ENCODE results near the gene KIRREL3.

KIRREL3 gene

DNA sequence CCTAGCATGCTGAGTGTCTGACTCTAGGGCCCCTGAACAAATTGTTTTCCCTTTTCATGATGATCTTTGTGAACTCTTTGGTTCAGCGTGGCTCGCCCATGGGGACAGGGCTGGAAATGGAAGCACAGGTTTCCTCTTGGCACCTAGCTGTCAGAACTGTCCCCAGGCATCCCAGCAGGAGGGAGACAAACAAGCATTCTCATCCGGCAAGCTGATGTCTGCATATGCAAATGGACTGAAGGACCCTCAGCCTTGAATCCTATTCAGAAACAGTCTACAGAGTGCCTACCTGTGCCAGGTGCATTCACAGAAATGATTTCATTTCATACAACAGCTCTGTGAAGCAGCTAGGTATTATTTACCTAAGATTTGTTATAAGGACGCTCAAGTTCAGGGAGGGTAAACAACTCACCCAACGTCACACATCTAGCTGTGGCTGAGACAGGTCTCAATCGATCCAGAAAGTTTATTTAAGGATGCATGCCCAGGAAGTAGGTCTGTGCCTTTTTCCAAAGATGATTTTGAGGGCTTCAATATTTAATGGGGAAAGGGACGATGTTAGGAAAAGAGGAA, 176.4 kb downstream of the KIRREL3 start:
- peaks cover 16% of the 10 kb centered on the region for H3K9me3 ChIP-seq (ENCODE audit: insufficient read depth, low read length)
- TF ChIP-seq SUZ12 (IDR thresholded peaks at IDR 0.05; ENCODE audit: extremely low read depth, insufficient read depth, insufficient read length) (no peak), YY1 (IDR thresholded peaks at IDR 0.05; ENCODE audit: insufficient read depth, insufficient read length) (no peak), ZNF274 (IDR thresholded peaks at IDR 0.05; ENCODE audit: low read depth, low read length) (no peak)
- peaks cover 3% of the 10 kb centered on the region for H3K27me3 ChIP-seq (ENCODE audit: insufficient read depth, insufficient read length)
- H3K9ac ChIP-seq (ENCODE audit: insufficient read length, low read depth), result no peak overlapping the region
- no peaks in the 10 kb centered on the region for H3K4me1 ChIP-seq (ENCODE audit: insufficient read depth, insufficient read length)
- no peaks in the 10 kb centered on the region for H3K36me3 ChIP-seq (ENCODE audit: insufficient read depth, insufficient read length, low read length)
- DNase-seq (ENCODE audit: low read depth, low spot score), result no peak
- no peak overlapping the region for H3K4me3 ChIP-seq (ENCODE audit: insufficient read length, low read depth)

DNA sequence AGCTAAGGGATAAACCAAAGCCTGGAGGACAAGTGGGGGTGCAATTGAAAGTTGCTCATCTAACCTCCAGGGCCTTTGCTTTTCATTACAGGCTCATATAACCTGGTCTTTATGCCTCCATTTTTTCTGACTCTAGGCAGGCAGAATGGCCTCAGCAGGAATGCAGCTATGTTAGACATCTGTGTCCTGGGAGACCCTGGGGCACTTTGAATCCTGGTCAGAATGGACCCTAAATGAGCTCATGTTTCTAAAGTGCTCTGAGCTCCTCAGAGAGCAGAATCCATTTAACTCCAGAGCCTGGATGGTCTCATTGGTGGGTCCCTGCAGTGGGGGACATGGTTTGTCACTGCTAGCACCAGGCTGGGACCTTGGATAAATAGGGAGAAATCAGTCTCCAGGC, 177.3 kb downstream of the KIRREL3 start:
- TF ChIP-seq SUZ12 (IDR thresholded peaks at IDR 0.05; ENCODE audit: extremely low read depth, insufficient read depth, insufficient read length) (no peak), ZNF274 (IDR thresholded peaks at IDR 0.05; ENCODE audit: low read depth, low read length) (no peak), YY1 (IDR thresholded peaks at IDR 0.05; ENCODE audit: insufficient read depth, insufficient read length) (no peak)
- Histone ChIP-seq H3K4me3 (ENCODE audit: insufficient read length, low read depth) (no peak overlapping the region), H3K4me1 (ENCODE audit: insufficient read depth, insufficient read length) (no peaks in the 10 kb centered on the region), H3K9me3 (ENCODE audit: insufficient read depth, low read length) (peaks cover 16% of the 10 kb centered on the region), H3K9ac (ENCODE audit: insufficient read length, low read depth) (no peak overlapping the region), H3K36me3 (ENCODE audit: insufficient read depth, insufficient read length, low read length) (no peaks in the 10 kb centered on the region), H3K27me3 (ENCODE audit: insufficient read depth, insufficient read length) (peaks cover 6% of the 10 kb centered on the region)
- no peak for DNase-seq (ENCODE audit: low read depth, low spot score)

DNA sequence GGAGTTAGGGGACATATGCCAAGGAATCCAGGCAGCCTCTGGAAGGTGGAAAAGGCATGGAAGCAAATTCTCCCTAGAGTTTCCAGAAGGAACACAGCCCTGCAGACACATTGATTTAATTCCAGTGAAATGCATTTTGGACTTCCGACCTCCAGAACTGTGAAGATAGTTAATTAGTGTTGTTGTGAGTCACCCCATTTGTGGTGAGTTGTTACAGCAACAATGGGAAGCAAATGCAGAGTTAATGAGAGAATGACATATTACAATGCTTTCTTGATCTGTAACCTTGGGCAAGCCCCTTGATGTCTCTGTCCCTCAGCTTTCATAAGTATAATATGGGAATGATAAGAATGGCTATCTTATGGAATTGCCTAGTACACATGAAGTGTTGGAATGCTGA, 178.7 kb downstream of the KIRREL3 start:
- no peak overlapping the region for H3K9ac ChIP-seq (ENCODE audit: insufficient read length, low read depth)
- no peak for DNase-seq (ENCODE audit: low read depth, low spot score)
- H3K9me3 ChIP-seq (ENCODE audit: insufficient read depth, low read length), result peaks cover 16% of the 10 kb centered on the region
- no peaks in the 10 kb centered on the region for H3K36me3 ChIP-seq (ENCODE audit: insufficient read depth, insufficient read length, low read length)
- H3K4me1 ChIP-seq (ENCODE audit: insufficient read depth, insufficient read length), result peaks cover 3% of the 10 kb centered on the region
- TF ChIP-seq SUZ12 (IDR thresholded peaks at IDR 0.05; ENCODE audit: extremely low read depth, insufficient read depth, insufficient read length) (no peak), YY1 (IDR thresholded peaks at IDR 0.05; ENCODE audit: insufficient read depth, insufficient read length) (no peak), ZNF274 (IDR thresholded peaks at IDR 0.05; ENCODE audit: low read depth, low read length) (no peak)
- H3K27me3 ChIP-seq (ENCODE audit: insufficient read depth, insufficient read length), result peaks cover 14% of the 10 kb centered on the region
- no peak overlapping the region for H3K4me3 ChIP-seq (ENCODE audit: insufficient read length, low read depth)

DNA sequence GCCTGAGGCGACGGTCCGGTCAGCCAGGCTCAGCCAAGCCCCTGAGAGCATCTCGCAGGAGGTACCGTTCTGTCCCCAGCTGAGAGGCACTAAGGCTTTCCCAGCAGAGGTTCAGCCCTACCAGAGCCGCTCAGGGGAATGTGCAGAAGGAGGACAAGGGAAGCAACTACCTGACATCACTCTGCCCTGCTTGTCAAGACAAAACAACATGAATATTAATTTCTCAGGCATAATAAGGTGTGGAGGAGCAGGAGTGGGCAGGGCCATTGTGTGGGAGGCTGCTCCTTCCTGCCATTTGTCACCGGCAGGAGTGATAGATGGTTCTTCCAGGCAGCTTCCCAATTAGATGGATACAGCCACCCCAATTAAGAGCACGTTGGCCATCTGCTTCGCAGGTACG, 181.4 kb downstream of the KIRREL3 start:
- TF ChIP-seq YY1 (IDR thresholded peaks at IDR 0.05; ENCODE audit: insufficient read depth, insufficient read length) (no peak), SUZ12 (IDR thresholded peaks at IDR 0.05; ENCODE audit: extremely low read depth, insufficient read depth, insufficient read length) (no peak), ZNF274 (IDR thresholded peaks at IDR 0.05; ENCODE audit: low read depth, low read length) (no peak)
- H3K27me3 ChIP-seq (ENCODE audit: insufficient read depth, insufficient read length), result peaks cover 14% of the 10 kb centered on the region
- no peak overlapping the region for H3K4me3 ChIP-seq (ENCODE audit: insufficient read length, low read depth)
- H3K4me1 ChIP-seq (ENCODE audit: insufficient read depth, insufficient read length), result peaks cover 3% of the 10 kb centered on the region
- H3K9me3 ChIP-seq (ENCODE audit: insufficient read depth, low read length), result peaks cover 8% of the 10 kb centered on the region; the same call in 1 of the 2 replicates
- no peaks in the 10 kb centered on the region for H3K36me3 ChIP-seq (ENCODE audit: insufficient read depth, insufficient read length, low read length)
- no peak overlapping the region for H3K9ac ChIP-seq (ENCODE audit: insufficient read length, low read depth)
- no peak for DNase-seq (ENCODE audit: low read depth, low spot score)

DNA sequence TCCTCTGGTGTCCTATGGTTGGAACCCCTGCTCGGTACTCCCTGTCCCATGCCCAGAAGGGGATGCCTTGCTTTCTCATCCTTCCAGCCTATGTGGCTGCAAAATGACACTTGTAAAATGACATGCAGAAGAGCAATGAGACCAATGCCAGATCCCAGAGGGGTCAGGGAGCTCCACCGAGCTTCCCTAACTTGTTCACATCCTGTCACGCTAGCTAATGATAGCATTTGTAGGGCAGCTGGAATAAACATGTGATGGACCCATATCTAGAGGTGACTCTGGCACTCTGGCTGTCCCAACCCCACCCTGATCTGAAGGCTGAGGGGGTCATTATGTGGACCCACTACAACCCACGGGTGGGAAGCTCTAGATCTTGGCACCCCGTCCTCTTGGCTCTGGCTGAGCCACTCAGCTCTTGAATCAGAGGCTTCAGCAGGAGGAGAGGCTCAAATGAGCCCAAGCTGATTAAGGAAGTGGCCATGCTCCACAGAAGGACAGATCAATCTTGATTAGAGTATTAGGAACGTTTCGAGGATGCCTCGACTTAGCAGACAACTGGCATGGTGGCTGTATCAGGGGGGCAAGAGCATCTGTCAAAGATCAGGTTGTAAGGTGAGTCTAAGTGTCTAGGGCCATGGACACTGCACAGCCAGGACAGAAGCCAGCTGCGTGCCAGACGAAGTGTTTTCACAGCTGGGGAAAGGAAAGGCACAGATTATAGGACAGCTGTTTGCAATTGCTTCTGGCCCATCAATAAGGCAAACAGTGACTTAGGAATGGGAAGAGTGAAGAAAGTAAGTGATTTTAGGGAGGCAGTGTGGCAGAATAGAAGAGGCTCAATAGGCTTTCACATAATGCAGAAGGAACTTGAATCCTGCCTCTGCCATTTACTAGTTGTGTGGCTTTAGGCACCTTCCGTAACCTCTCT, 182.8 kb downstream of the KIRREL3 start:
- no peaks in the 10 kb centered on the region for H3K36me3 ChIP-seq (ENCODE audit: insufficient read depth, insufficient read length, low read length)
- TF ChIP-seq YY1 (IDR thresholded peaks at IDR 0.05; ENCODE audit: insufficient read depth, insufficient read length), result no peak
- TF ChIP-seq SUZ12 (IDR thresholded peaks at IDR 0.05; ENCODE audit: extremely low read depth, insufficient read depth, insufficient read length), result no peak
- TF ChIP-seq ZNF274 (IDR thresholded peaks at IDR 0.05; ENCODE audit: low read depth, low read length), result no peak
- peaks cover 3% of the 10 kb centered on the region for H3K4me1 ChIP-seq (ENCODE audit: insufficient read depth, insufficient read length)
- peaks cover 6% of the 10 kb centered on the region; the same call in 1 of the 2 replicates for H3K9me3 ChIP-seq (ENCODE audit: insufficient read depth, low read length)
- H3K27me3 ChIP-seq (ENCODE audit: insufficient read depth, insufficient read length), result peaks cover 14% of the 10 kb centered on the region
- no peak for DNase-seq (ENCODE audit: low read depth, low spot score)
- H3K9ac ChIP-seq (ENCODE audit: insufficient read length, low read depth), result no peak overlapping the region
- H3K4me3 ChIP-seq (ENCODE audit: insufficient read length, low read depth), result no peak overlapping the region

DNA sequence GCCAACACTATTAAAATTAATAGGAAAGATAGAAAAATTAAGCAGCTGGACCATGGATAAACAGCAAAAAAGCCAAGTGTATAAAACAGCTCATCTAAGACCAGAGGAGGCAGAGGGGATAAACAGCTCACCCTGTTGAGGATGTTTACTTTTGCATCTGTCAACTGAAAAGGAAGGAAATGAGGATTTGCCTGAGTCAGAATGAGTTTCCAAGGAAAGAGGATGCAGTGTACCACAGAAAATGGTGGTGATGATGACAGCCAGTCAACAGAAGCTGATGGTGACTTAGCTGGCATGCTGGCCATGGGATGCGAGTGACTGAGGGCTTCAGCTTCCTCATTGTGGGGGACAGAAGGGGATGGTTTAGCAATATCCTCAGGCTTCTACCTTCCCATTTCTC, 183.5 kb downstream of the KIRREL3 start:
- Histone ChIP-seq H3K36me3 (ENCODE audit: insufficient read depth, insufficient read length, low read length) (no peaks in the 10 kb centered on the region), H3K9me3 (ENCODE audit: insufficient read depth, low read length) (no peaks in the 10 kb centered on the region), H3K4me3 (ENCODE audit: insufficient read length, low read depth) (no peak overlapping the region), H3K9ac (ENCODE audit: insufficient read length, low read depth) (no peak overlapping the region), H3K4me1 (ENCODE audit: insufficient read depth, insufficient read length) (peaks cover 3% of the 10 kb centered on the region), H3K27me3 (ENCODE audit: insufficient read depth, insufficient read length) (peaks cover 14% of the 10 kb centered on the region)
- no peak for DNase-seq (ENCODE audit: low read depth, low spot score)
- TF ChIP-seq YY1 (IDR thresholded peaks at IDR 0.05; ENCODE audit: insufficient read depth, insufficient read length) (no peak), ZNF274 (IDR thresholded peaks at IDR 0.05; ENCODE audit: low read depth, low read length) (no peak), SUZ12 (IDR thresholded peaks at IDR 0.05; ENCODE audit: extremely low read depth, insufficient read depth, insufficient read length) (no peak)

DNA sequence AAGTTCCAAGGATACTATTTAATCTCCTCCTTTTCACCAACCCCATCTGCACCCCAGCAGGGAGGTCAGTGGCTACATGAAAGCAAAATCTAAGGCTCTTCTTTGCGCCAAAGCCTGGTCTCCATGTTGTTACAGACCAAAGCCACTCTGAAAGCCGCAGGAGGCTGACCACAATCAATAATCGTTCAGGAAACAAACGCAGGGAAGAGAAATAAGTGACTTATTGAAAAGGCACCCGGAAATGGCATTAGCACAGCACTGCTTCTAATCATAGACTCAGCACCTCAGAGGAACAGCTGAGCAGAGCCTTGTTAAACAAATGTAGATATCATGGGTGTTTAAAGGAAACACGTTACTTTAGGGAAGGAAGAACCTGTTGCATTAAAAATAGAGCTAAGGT, 183.9 kb downstream of the KIRREL3 start:
- no peak overlapping the region for H3K9ac ChIP-seq (ENCODE audit: insufficient read length, low read depth)
- DNase-seq (ENCODE audit: low read depth, low spot score), result peak; percentile 43

More for the DNA sequence above, 183.9 kb downstream of the KIRREL3 start:
- Histone ChIP-seq H3K4me3 (ENCODE audit: insufficient read length, low read depth) (no peak overlapping the region), H3K27me3 (ENCODE audit: insufficient read depth, insufficient read length) (peaks cover 14% of the 10 kb centered on the region), H3K9me3 (ENCODE audit: insufficient read depth, low read length) (no peaks in the 10 kb centered on the region), H3K4me1 (ENCODE audit: insufficient read depth, insufficient read length) (peaks cover 3% of the 10 kb centered on the region), H3K36me3 (ENCODE audit: insufficient read depth, insufficient read length, low read length) (no peaks in the 10 kb centered on the region)
- no peak for TF ChIP-seq SUZ12 (IDR thresholded peaks at IDR 0.05; ENCODE audit: extremely low read depth, insufficient read depth, insufficient read length)
- TF ChIP-seq YY1 (IDR thresholded peaks at IDR 0.05; ENCODE audit: insufficient read depth, insufficient read length), result no peak
- TF ChIP-seq ZNF274 (IDR thresholded peaks at IDR 0.05; ENCODE audit: low read depth, low read length), result no peak

Measured in NT2/D1 (cell line).